Activated naive CD4-positive, alpha-beta T cell (primary cell): ENCODE measurements around the gene NELFA.
"Not testable (repeated sequence)": the region's sequence is repeated elsewhere in the genome, so short reads cannot be mapped to it uniquely, and the experiment has no call there.

ENCODE experiments used
- DNase-seq, 4 experiments: peaks; one replicate each; lab custom pipeline; 2025; lab: John Stamatoyannopoulos, UW

The NELFA gene

GRCh38 chr4:1993718-1994516, 14.9 kb downstream of the NELFA start:
- not testable (repeated sequence) for DNase-seq

GRCh38 chr4:1993169-1993516, 15.6 kb downstream of the NELFA start:
- DNase-seq: no peak

- DNase-seq: no peak
These were observed 16.2 kb downstream of the NELFA start for GRCh38 chr4:1992468-1993168.

- no peak for DNase-seq
These were observed 17.0 kb downstream of the NELFA start for GRCh38 chr4:1991596-1992434.

GRCh38 chr4:1991087-1991486, 17.7 kb downstream of the NELFA start:
- no peak for DNase-seq

GRCh38 chr4:1990676-1991075, 18.1 kb downstream of the NELFA start:
- DNase-seq: no peak

- no peak for DNase-seq
These were observed 18.5 kb downstream of the NELFA start for GRCh38 chr4:1990348-1990645.

- no peak for DNase-seq
These were observed 19.0 kb downstream of the NELFA start for GRCh38 chr4:1989533-1990347.

- no peak for DNase-seq
These were observed 20.4 kb downstream of the NELFA start for GRCh38 chr4:1988327-1988724.

GRCh38 chr4:1987721-1988326, 20.9 kb downstream of the NELFA start:
- DNase-seq: no peak

GRCh38 chr4:1987296-1987695, 21.5 kb downstream of the NELFA start:
- DNase-seq: no peak

- DNase-seq: no peak
These were observed 22.1 kb downstream of the NELFA start for GRCh38 chr4:1986578-1987210.

GRCh38 chr4:1985780-1986577, 22.8 kb downstream of the NELFA start:
- no peak for DNase-seq

- DNase-seq: no peak
These were observed 23.5 kb downstream of the NELFA start for GRCh38 chr4:1985294-1985693.

GRCh38 chr4:1984406-1985191, 24.2 kb downstream of the NELFA start:
- DNase-seq: no peak

GRCh38 chr4:1983846-1984405, 24.8 kb downstream of the NELFA start:
- no peak for DNase-seq

GRCh38 chr4:1983053-1983845, 25.5 kb downstream of the NELFA start:
- DNase-seq: no peak
